Measurements from ENCODE around the gene PTPRN2. TPM values are rescaled to one million over a fixed set of nuclear protein-coding genes. Genes with fewer than 3 reads are reported as not detected.

The PTPRN2 gene
- polyA plus RNA-seq, 1 experiment, result 0.02 TPM

- no peak for DNase-seq (ENCODE audit: low read depth, low spot score)
- H3K4me3 ChIP-seq (ENCODE audit: low read depth, low read length), result no peak overlapping the region
- peaks cover 81% of the 10 kb centered on the region for H3K9me3 ChIP-seq (ENCODE audit: control insufficient read depth, insufficient read depth, low read length)
- H3K27ac ChIP-seq (ENCODE audit: low read depth, low read length), result no peak overlapping the region
- no peaks in the 10 kb centered on the region for H3K27me3 ChIP-seq (ENCODE audit: control insufficient read depth, insufficient read depth, low read length)
- POLR2A ChIA-PET, result interaction anchor here (0.7 kb wide), 1 partner anchor 353 kb away, joined by 3 read pairs; the partner anchor contains the start of gene ESYT2
- CTCF ChIA-PET, result no interaction called here
- no peak for TF ChIP-seq CTCF (IDR thresholded peaks at IDR 0.05; ENCODE audit: low read depth, low read length)
These were observed 111.2 kb downstream of the PTPRN2 start for GRCh38 chr7:158476331-158476932.

GRCh38 chr7:158475679-158476052 lies 112.0 kb downstream of the PTPRN2 start:
- no peak for DNase-seq (ENCODE audit: low read depth, low spot score)
- ChIA-PET POLR2A (interaction anchor here (0.7 kb wide), 1 partner anchor 354 kb away, joined by 3 read pairs; the partner anchor contains the start of gene ESYT2), CTCF (no interaction called here)

GRCh38 chr7:158475036-158475678 lies 112.5 kb downstream of the PTPRN2 start:
- ChIA-PET POLR2A (no interaction called here), CTCF (no interaction called here)
- Histone ChIP-seq H3K4me3 (ENCODE audit: low read depth, low read length) (no peak overlapping the region), H3K9me3 (ENCODE audit: control insufficient read depth, insufficient read depth, low read length) (peaks cover 89% of the 10 kb centered on the region), H3K27ac (ENCODE audit: low read depth, low read length) (no peak overlapping the region), H3K27me3 (ENCODE audit: control insufficient read depth, insufficient read depth, low read length) (no peaks in the 10 kb centered on the region)
- no peak for DNase-seq (ENCODE audit: low read depth, low spot score)
- TF ChIP-seq CTCF (IDR thresholded peaks at IDR 0.05; ENCODE audit: low read depth, low read length), result no peak

More at GRCh38 chr7:158475679-158476052, 112.0 kb downstream of the PTPRN2 start:
- TF ChIP-seq CTCF (IDR thresholded peaks at IDR 0.05; ENCODE audit: low read depth, low read length), result no peak
- no peak overlapping the region for H3K4me3 ChIP-seq (ENCODE audit: low read depth, low read length)
- no peaks in the 10 kb centered on the region for H3K27me3 ChIP-seq (ENCODE audit: control insufficient read depth, insufficient read depth, low read length)
- no peak overlapping the region for H3K27ac ChIP-seq (ENCODE audit: low read depth, low read length)
- H3K9me3 ChIP-seq (ENCODE audit: control insufficient read depth, insufficient read depth, low read length), result peaks cover 84% of the 10 kb centered on the region

GRCh38 chr7:158474488-158474887 lies 113.1 kb downstream of the PTPRN2 start:
- ChIA-PET POLR2A (no interaction called here), CTCF (no interaction called here)
- H3K27ac ChIP-seq (ENCODE audit: low read depth, low read length), result no peak overlapping the region
- no peak for DNase-seq (ENCODE audit: low read depth, low spot score)
- TF ChIP-seq CTCF (IDR thresholded peaks at IDR 0.05; ENCODE audit: low read depth, low read length), result no peak
- H3K27me3 ChIP-seq (ENCODE audit: control insufficient read depth, insufficient read depth, low read length), result no peaks in the 10 kb centered on the region
- H3K9me3 ChIP-seq (ENCODE audit: control insufficient read depth, insufficient read depth, low read length), result peaks cover 83% of the 10 kb centered on the region
- no peak overlapping the region for H3K4me3 ChIP-seq (ENCODE audit: low read depth, low read length)

GRCh38 chr7:158473946-158474345 lies 113.7 kb downstream of the PTPRN2 start:
- H3K27me3 ChIP-seq (ENCODE audit: control insufficient read depth, insufficient read depth, low read length), result no peaks in the 10 kb centered on the region
- CTCF ChIA-PET, result no interaction called here
- H3K27ac ChIP-seq (ENCODE audit: low read depth, low read length), result no peak overlapping the region
- no peak overlapping the region for H3K4me3 ChIP-seq (ENCODE audit: low read depth, low read length)
- no peak for TF ChIP-seq CTCF (IDR thresholded peaks at IDR 0.05; ENCODE audit: low read depth, low read length)
- H3K9me3 ChIP-seq (ENCODE audit: control insufficient read depth, insufficient read depth, low read length), result peaks cover 78% of the 10 kb centered on the region
- DNase-seq (ENCODE audit: low read depth, low spot score), result no peak
- POLR2A ChIA-PET, result no interaction called here
